HS-27A (cell line): ENCODE measurements around the gene DLX4.

Source experiments
- DNase-seq: peaks from one replicate; pipeline ENCODE4 v3.0.0-alpha.2; 2012; ENCODE audit warnings: low read depth, missing footprints

The DLX4 gene

DNA sequence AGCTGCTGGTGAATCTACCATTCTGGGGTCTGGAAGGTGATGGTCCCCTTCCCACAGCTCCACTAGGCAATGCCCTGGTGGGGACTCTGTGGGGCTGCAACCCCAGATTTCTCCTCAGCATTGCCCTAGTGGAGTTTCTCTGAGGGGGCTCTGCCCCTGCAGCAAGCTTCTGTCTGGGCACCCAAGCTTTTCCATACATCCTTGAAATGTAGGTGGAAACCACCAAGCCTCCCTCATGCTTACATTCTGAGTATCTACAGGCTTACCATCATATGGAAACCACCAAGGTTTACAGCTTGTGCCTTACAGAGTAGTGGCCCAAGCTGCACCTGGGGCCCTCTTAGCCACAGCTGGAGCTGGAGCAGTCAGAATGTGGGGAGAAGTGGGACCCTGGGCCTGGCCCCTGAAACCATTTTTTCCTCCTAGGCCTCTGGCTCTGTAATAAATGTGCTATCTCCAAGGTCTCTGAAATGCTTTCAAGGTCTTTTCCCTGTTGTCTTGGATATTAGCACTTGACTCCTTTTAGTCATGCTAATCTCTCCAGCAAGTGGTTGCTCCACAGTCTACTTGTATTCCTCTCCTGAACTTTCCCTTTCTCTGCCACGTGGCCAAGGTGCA, 45.6 kb downstream of the DLX4 start:
- no peak for DNase-seq

DNA sequence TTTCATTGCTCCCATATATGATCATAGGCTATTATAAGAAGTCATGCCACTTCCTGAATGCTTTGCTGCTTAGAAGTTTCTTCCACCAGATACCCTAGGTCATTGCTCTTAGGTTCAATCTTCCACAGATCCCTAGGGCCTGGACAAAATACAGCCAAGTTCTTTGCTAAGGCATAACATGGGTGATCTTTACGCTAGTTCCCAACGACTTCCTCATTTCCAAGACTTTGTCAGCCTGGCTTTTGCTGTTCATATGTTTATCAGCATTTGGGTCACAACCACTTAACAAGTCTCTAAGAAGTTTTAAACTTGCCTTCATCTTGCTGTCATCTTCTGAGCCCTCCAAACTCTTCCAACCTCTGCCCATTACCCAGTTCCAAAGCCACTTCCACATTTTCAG, 46.2 kb downstream of the DLX4 start:
- DNase-seq, result no peak

DNA sequence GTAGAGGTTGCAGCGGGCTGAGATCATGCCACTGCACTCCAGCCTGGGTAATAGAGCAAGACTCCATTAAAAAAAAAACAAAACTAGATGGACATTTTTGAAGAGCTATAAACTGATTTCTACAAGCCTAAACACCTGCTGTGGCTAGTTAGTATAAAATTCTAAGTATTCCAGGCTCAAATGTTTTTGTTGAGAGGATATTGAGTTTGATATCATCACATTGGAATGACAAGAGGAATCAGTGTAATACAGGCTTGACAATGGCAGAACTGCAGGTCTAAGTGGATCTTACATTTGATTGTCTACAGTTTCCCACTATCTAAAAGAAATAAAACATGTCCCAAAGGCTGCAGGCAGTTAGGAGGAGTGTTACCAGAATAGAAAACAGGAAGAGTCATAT, 49.9 kb downstream of the DLX4 start:
- DNase-seq, result no peak

DNA sequence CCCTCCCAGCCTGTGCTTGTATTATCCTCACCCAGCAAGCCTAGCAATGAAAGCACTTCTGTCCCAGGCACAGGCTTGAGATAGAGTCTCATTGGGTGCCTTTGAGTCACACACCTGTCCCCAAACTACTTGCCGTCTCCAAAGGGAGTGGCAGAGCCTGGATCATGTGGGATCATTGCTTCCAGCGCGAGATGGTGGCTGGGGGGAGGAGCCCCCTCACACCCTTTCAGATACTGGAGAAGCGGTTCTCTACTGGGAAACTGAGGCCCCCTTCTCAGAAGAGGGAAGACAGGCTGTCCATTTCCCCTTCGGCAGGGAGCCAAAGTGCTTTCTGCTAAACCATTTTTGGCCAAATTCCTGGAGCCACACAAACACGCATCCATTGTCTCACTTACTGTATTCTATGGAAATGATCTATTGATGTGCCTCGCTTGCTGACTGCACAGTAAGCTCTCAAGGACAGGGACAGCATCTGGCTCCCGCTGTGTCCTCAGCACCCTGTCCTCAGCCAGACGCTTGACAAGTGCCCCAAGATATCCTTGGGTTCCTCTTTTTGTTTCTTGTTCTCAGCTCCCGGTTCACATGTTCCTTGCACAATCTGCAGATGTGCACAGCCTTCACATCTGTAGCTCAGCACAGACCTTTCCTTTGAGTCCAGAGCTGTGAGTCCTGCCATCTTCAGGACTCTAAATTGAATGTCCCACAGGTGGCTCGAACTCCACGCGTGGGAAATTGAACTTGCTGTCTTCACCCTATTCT, 52.0 kb downstream of the DLX4 start:
- DNase-seq, result no peak

DNA sequence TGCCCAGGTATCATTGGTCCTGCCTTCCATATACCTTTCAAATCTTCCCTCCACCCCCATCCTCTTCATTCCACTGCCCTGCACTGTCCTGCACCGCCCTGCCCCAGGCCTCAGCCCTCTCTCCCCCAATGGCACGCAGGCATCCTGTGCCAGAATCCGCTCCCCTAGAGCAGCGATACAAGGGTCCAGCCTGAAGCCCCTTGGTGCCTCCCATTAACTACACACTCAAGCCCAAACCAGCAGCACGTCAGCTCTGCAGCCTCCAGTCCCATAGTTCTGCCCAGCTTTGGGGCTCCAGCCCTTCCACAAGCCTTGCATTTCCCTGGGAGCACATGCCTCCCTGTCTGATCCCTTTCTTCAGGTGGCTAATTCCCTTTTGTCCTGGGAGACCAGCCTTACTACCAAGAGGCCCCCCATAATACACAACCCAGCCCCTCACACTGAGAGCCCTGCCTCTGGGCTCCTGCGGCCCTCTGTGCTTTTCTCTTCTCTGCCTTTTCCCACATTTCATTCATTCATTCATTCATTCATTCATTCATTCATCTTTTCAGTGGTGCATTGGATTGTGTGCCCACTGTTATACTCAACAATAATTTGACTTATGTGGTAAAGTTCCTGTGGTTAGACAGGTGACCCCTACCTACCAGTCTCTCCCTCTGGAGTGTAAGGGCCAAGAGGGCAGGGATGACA, 52.8 kb downstream of the DLX4 start:
- no peak for DNase-seq

DNA sequence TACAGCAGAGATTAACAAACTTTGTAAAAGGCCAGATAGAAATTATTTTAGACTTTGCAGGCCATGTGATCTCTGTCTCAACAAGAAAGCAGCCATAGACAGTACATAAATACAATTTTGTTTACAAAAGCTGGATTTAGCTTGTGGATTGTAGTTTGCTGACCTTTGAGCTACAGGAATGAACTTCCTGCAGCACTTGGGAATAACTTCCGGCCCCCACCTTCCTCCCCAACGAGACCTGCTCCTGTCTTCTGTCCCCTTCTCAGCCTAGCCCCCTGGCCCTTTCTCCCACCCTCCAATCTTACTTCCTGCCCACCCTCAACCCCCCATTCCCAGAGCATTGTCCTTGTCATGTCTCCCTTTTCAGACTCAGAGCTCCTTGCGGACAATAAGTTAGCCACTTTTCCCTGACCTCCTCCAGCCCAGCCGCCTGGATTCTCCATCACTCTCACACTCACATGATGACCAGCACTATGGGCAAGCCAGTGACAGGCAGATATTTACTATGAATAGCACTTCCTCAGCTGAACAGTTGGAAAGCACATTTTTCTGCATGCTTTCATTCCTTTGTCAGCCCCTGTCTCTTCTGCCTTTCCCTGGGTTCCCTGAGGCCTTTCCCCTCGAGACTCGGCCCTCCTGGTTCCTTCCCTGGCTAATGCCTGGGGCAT, 53.6 kb downstream of the DLX4 start:
- no peak for DNase-seq

DNA sequence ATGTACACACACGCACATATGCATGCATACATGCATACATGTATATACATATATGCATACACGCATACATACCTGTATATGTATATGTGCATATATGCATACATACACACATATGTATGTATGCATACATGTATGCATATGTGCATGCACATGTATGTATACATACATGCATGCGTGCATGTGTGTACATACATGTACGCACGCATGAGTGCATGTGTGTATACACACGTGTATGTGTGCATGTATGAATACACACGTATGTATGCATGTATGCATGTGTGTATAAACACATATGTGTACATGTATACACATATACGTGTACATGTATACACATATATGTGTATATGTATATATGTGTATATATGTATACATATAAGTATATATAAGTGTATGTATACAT, 54.5 kb downstream of the DLX4 start:
- DNase-seq, result no peak
